Right lobe of liver (tissue), 6 donors: ENCODE data around the gene MEGF10. TPM values are rescaled to one million over a fixed set of nuclear protein-coding genes. Genes with fewer than 3 reads are reported as not detected.

ENCODE experiments used
- ATAC-seq, 4 donors: fragments of 200-7000 bp; cut with Tn5 transposase; one replicate each; pipeline ENCODE4 v1.9.1; 2020; ENCODE audit warnings: mild to moderate bottlenecking in 4 of 4, moderate library complexity in 4 of 4
- DNase-seq, 3 donors: peaks; one replicate each; pipeline ENCODE4 v3.0.0-alpha.2; 2020
- H3K27ac ChIP-seq, 3 donors: fragments of 200-600 bp; one replicate each; pipeline ENCODE4 v1.8.0; 2022
- H3K27me3 ChIP-seq, 2 donors: fragments of 200-600 bp; one replicate each; pipeline ENCODE4 v1.8.0; 2022
- H3K36me3 ChIP-seq, 4 donors: fragments of 200-600 bp; sonication (generic) in 1 of 4; one replicate each; pipeline versions ENCODE4 v1.5.1 to v1.8.0; 2017 to 2022; ENCODE audit warnings: control low read depth in 1 of 4
- H3K4me1 ChIP-seq, 4 donors: fragments of 200-600 bp; sonication (generic) in 1 of 4; one replicate each; pipeline versions ENCODE4 v1.5.1 to v1.8.0; 2017 to 2022; ENCODE audit warnings: control low read depth in 1 of 4
- H3K4me3 ChIP-seq, 3 donors: fragments of 200-600 bp; one replicate each; pipeline ENCODE4 v1.8.0; 2022
- H3K9me3 ChIP-seq, 4 donors: fragments of 200-600 bp; sonication (generic) in 1 of 4; one replicate each; pipeline versions ENCODE4 v1.5.1 to v1.8.0; 2017 to 2022; ENCODE audit warnings: control low read depth in 1 of 4
- CTCF ChIP-seq, 4 donors: fragments of 200-600 bp in 3 of 4; fragments of 450-650 bp in 1 of 4; IDR thresholded peaks; one replicate each; pipeline versions ENCODE4 v1.5.1 to v1.8.0; 2016 to 2022; ENCODE audit warnings: antibody characterized with exemption in 4 of 4, mild to moderate bottlenecking in 2 of 4
- POLR2A ChIP-seq: fragments of 450-650 bp; IDR thresholded peaks from one replicate; pipeline ENCODE4 v1.6.1; 2017; ENCODE audit warnings: antibody characterized with exemption, mild to moderate bottlenecking
- WGBS: methylation state at CpG from one replicate; pipeline ENCODE4 v1.1.6; 2018; ENCODE audit warnings: low coverage, low lambda C conversion rate; ENCODE audit not compliant: insufficient coverage; ENCODE audit errors: missing lambda C conversion rate; 5-methylcytosine and 5-hydroxymethylcytosine counted together
- intact Hi-C, 2 donors: fragments of 100-400 bp; cut with DNase I; formaldehyde crosslinking; loops; one replicate each; pipeline versions ENCODE4 v1.11.2 to v1.14.1; 2022
- total RNA-seq, 6 experiments: library from RNA; depleted of rRNA in 2 of 6; stranded (reverse); fragments of >200 nt in 2 of 6; fragmentation: NEBNext Ultra II Directional in 3 of 6; extraction: Animal tissue kit (Norgen Biotek cat#: 25700) in 3 of 6; gene quantifications; one replicate each; pipeline versions ENCODE4 v1.1.0 to v1.2.4, GENCODE V29; 2016 to 2023
- donor health status: DM: no; HTN: yes; CAD: no.
- donor health status: DM: no; HTN: no; CAD: no.
- donor health status: DM: no; HTN: no; CAD: no.
- donor health status: DM: no; HTN: yes; CAD: no.
- donor health status: DM: no; HTN: yes; CAD: no.

MEGF10 gene
- total RNA-seq, 6 experiments from 2014 or later = 0.42 to 1.4 (median 0.75) TPM

DNA sequence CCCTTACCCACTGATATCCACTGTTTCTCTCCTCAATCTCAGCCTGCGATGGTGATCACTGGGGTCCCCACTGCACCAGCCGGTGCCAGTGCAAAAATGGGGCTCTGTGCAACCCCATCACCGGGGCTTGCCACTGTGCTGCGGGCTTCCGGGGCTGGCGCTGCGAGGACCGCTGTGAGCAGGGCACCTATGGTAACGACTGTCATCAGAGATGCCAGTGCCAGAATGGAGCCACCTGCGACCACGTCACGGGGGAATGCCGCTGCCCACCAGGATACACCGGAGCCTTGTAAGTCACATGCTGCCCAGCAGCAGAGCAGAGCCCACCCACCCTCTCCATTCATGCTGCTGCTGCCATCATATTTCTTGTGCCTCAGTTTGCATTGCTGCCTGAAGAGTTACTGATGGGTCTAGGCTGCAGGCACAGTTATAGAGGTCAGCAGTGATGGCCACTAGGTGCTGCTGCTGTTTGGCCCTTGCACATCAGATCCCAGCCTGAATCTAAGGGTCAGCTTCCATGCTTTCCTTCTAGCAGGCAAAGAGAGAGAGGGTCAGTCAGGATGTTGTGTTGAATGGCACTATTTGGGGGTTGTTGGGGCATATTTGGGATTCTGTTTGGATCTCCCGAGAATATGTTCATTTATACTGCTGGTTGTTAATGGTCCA, 106.0 kb downstream of the MEGF10 start:
- peak in 3 of 4 donors; percentile 33 to 51 (median 35) for ATAC-seq
- Histone ChIP-seq H3K27ac (no peak overlapping the region), H3K4me3 (no peak overlapping the region), H3K27me3 (no peaks in the 10 kb centered on the region), H3K9me3 (no peaks in the 10 kb centered on the region), H3K36me3 (no peaks in the 10 kb centered on the region), H3K4me1 (no peaks in the 10 kb centered on the region)
- TF ChIP-seq CTCF (IDR thresholded peaks at IDR 0.05) (peak in 1 of 4 donors; percentile 20), POLR2A (no peak)
- intact Hi-C loops = no loop called here
- DNase-seq = no peak
- WGBS = 50% methylated on average over 1 of the region's 15 CpGs

- TF ChIP-seq POLR2A = no peak
- TF ChIP-seq CTCF (IDR thresholded peaks at IDR 0.05) = no peak
- intact Hi-C loops = no loop called here
Measured at GRCh38 chr5:127398508-127398907, 107.9 kb downstream of the MEGF10 start.

DNA sequence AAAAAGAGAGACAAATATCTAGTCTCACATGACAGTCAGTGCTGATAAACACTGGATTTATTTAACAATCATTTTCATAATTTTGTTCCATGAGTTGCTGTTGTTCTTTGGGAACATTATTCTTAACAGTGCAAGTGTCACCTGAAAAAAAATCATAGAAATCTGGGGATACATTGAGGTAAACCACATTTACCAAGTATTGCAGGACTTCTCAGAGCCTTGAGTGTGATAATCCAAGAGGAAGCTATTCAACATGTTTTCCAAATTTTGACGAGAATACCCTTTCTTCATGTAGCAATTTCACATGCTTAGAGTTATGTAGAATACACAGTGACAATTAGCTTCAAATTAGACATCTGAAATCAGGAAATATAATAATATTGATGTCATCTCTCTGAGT, 108.5 kb downstream of the MEGF10 start:
- TF ChIP-seq CTCF (IDR thresholded peaks at IDR 0.05) (no peak), POLR2A (no peak)
- WGBS = 63% methylated on average over 1 of the region's 1 CpG
- Histone ChIP-seq H3K27me3 (no peaks in the 10 kb centered on the region), H3K4me1 (no peaks in the 10 kb centered on the region), H3K36me3 (no peaks in the 10 kb centered on the region), H3K9me3 (no peaks in the 10 kb centered on the region), H3K4me3 (no peak overlapping the region), H3K27ac (no peak overlapping the region)
- intact Hi-C loops = no loop called here
- DNase-seq = no peak
- ATAC-seq = no peak

More at GRCh38 chr5:127398508-127398907, 107.9 kb downstream of the MEGF10 start:
- no peaks in the 10 kb centered on the region for H3K36me3 ChIP-seq
- ATAC-seq (no peak), DNase-seq (no peak)
- H3K4me1 ChIP-seq = no peaks in the 10 kb centered on the region
- no peak overlapping the region for H3K4me3 ChIP-seq
- no peaks in the 10 kb centered on the region for H3K9me3 ChIP-seq
- no peaks in the 10 kb centered on the region for H3K27me3 ChIP-seq
- H3K27ac ChIP-seq = no peak overlapping the region
- 62% methylated on average over 2 of the region's 2 CpGs for WGBS

- intact Hi-C loops = no loop called here
- Histone ChIP-seq H3K4me3 (no peak overlapping the region), H3K4me1 (no peaks in the 10 kb centered on the region), H3K27ac (no peak overlapping the region), H3K9me3 (no peaks in the 10 kb centered on the region), H3K36me3 (no peaks in the 10 kb centered on the region), H3K27me3 (no peaks in the 10 kb centered on the region)
- DNase-seq (no peak), ATAC-seq (no peak)
- TF ChIP-seq POLR2A = no peak
- TF ChIP-seq CTCF (IDR thresholded peaks at IDR 0.05) = no peak
- 17% methylated on average over 1 of the region's 1 CpG for WGBS
Measured at GRCh38 chr5:127400539-127400938, 109.9 kb downstream of the MEGF10 start.
